ENCODE measurements around the gene SNAP47.

- TF ChIP-seq CTCF (IDR thresholded peaks at IDR 0.05) = no peak
- TF ChIP-seq POLR2A (IDR thresholded peaks at IDR 0.05) = no peak
These were observed 4.5 kb upstream of the SNAP47 start for GRCh38 chr1:227730630-227731151.

All from lower leg skin (tissue), 3 donors.